Measurements from ENCODE around the gene LDHAL6B.

Gene LDHAL6B

DNA sequence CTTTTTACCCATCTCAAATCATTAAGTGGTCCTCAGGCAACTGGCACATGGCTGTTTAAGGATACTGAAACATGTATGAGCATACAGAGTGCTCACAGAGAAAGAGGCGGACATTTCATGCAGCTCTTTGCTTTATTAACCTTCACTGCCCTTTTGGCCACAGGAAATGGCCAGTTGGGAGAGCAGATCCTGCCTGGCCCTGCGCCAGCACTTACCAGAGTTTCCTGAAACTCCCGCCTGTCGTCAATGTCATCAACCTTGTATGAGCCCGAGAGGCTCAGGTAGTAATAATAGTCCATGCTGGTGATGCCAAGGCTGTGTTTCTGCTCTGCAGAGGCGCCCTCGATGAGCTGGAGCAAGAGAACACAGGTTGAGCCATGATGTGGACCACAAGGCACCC is 17.8 kb downstream of the LDHAL6B start:
- no peak overlapping the region for H3K4me3 ChIP-seq (ENCODE audit: low read depth, low read length)
- no peak for DNase-seq

DNA sequence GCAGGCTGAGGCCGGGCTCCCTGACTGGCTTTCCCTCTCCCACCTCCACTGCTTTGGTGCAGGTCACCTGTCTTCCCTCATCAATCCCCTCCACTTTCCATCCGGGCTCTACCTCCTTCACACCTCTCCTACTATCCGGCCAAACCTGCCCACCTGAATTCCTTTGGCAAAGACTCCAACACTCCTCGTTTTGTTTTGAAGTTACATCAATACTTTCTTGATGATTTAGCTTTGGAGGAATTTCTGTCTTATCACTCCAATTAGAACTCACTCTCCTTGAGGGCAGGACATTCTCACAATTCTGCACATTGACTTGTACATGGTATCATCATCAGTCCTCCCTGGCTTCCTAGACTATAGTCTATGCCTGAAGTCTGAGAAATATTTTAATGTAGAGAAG is 20.4 kb downstream of the LDHAL6B start:
- DNase-seq: no peak
- Histone ChIP-seq H3K4me1 (no peaks in the 10 kb centered on the region), H3K36me3 (no peaks in the 10 kb centered on the region), H3K9me3 (no peaks in the 10 kb centered on the region), H3K4me3 (ENCODE audit: low read depth, low read length) (no peak overlapping the region), H3K27me3 (peaks cover 19% of the 10 kb centered on the region)
- TF ChIP-seq, protein P1, sequence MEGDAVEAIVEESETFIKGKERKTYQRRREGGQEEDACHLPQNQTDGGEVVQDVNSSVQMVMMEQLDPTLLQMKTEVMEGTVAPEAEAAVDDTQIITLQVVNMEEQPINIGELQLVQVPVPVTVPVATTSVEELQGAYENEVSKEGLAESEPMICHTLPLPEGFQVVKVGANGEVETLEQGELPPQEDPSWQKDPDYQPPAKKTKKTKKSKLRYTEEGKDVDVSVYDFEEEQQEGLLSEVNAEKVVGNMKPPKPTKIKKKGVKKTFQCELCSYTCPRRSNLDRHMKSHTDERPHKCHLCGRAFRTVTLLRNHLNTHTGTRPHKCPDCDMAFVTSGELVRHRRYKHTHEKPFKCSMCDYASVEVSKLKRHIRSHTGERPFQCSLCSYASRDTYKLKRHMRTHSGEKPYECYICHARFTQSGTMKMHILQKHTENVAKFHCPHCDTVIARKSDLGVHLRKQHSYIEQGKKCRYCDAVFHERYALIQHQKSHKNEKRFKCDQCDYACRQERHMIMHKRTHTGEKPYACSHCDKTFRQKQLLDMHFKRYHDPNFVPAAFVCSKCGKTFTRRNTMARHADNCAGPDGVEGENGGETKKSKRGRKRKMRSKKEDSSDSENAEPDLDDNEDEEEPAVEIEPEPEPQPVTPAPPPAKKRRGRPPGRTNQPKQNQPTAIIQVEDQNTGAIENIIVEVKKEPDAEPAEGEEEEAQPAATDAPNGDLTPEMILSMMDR (IDR thresholded peaks at IDR 0.05; ENCODE audit: low read depth, low read length): no peak

More for the DNA sequence above, 17.8 kb downstream of the LDHAL6B start:
- H3K36me3 ChIP-seq: no peaks in the 10 kb centered on the region
- no peaks in the 10 kb centered on the region for H3K9me3 ChIP-seq
- H3K27me3 ChIP-seq: peaks cover 18% of the 10 kb centered on the region
- H3K4me1 ChIP-seq: no peaks in the 10 kb centered on the region
- TF ChIP-seq, protein P1 (IDR thresholded peaks at IDR 0.05; ENCODE audit: low read depth, low read length): no peak

DNA sequence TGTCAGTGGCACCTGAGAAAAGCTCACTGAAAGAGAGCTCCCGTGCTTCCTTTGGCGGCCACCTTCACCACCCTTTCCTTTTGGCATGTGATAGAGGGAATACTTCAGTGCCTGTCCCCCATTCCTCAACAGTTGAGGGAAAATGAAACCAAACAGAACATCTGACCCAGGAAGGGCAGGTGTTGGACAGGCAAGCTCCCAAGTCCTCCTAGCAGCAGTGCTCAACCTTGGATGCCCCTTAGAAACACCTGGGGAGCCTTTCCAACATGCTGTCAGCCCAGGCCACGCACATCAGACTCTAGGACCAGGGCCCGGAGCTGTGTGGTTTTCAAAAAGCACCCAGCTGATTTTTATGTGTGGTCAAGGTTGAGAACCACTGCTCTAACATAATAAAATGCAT is 22.4 kb downstream of the LDHAL6B start:
- no peaks in the 10 kb centered on the region for H3K9me3 ChIP-seq
- no peak for DNase-seq
- no peak overlapping the region for H3K4me3 ChIP-seq (ENCODE audit: low read depth, low read length)
- TF ChIP-seq, protein P1 (IDR thresholded peaks at IDR 0.05; ENCODE audit: low read depth, low read length): no peak
- H3K4me1 ChIP-seq: no peaks in the 10 kb centered on the region
- H3K27me3 ChIP-seq: peaks cover 19% of the 10 kb centered on the region
- no peaks in the 10 kb centered on the region for H3K36me3 ChIP-seq

DNA sequence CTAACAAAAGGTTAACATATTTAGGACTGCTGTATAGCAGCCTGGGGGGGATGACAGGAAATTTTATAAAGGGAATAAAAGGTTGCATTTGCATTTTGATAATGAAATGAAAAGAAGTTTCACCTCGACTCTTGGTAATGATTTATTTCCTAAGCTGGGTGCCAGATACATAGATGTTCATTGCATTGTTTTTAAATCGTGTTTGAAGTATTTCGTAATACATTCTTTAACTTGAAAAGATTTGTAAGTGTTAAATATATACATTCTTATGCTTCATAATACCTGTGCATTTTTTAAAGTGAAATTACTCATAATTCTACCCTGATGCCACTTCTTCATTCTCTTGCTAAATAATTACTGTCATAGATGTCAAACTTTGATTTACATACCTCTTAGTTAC is 22.8 kb downstream of the LDHAL6B start:
- no peaks in the 10 kb centered on the region for H3K9me3 ChIP-seq
- DNase-seq: no peak
- H3K27me3 ChIP-seq: peaks cover 19% of the 10 kb centered on the region
- no peaks in the 10 kb centered on the region for H3K4me1 ChIP-seq
- TF ChIP-seq, protein P1 (IDR thresholded peaks at IDR 0.05; ENCODE audit: low read depth, low read length): no peak
- no peaks in the 10 kb centered on the region for H3K36me3 ChIP-seq
- no peak overlapping the region for H3K4me3 ChIP-seq (ENCODE audit: low read depth, low read length)

DNA sequence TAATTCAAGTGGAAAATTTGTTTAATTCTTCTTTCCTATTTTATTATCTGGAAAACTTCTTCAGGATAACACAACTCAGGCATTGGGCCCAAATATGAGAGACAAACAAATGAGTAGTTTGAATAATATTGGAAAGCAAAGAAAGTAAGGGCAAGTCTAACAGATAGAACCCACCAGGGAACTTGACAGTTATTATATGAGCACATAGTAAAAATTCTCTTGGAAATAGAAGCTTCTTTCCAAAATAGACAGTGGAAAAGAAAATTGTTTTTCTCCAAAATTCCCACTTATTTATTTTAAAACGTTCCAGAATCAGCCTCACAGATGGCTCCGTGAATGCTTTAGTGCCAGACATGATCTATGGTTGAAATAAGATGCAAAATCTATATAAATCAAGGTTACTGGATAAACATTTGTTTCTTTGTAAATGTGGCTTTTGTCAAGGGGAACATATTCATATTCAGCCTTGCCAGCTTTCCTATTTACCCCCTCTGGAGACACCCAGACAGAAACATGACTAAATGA is 23.9 kb downstream of the LDHAL6B start:
- H3K4me3 ChIP-seq (ENCODE audit: low read depth, low read length): no peak overlapping the region
- no peaks in the 10 kb centered on the region for H3K9me3 ChIP-seq
- peaks cover 19% of the 10 kb centered on the region for H3K27me3 ChIP-seq
- DNase-seq: no peak
- H3K4me1 ChIP-seq: no peaks in the 10 kb centered on the region
- H3K36me3 ChIP-seq: no peaks in the 10 kb centered on the region
- TF ChIP-seq, protein P1 (IDR thresholded peaks at IDR 0.05; ENCODE audit: low read depth, low read length): no peak

DNA sequence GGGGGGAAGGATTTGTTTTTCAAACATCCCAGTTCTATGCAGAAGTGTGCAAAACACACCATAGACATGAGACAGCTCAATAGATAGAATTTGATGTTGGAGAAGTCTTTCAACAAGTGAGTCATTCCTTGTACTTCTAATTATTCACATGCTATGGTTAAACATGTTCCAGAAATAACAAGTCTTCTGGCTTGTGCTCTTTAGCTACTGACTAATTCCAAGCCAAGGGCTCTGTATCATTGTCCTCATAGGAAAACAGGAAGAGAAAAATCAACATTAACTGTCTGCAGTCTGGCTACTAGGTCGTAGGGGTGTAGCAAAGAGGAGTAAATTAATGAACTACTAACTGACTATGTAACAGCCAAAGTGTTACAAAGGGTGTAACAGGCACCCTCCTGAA is 25.8 kb downstream of the LDHAL6B start:
- Histone ChIP-seq H3K36me3 (no peaks in the 10 kb centered on the region), H3K9me3 (no peaks in the 10 kb centered on the region), H3K27me3 (peaks cover 17% of the 10 kb centered on the region), H3K4me1 (no peaks in the 10 kb centered on the region), H3K4me3 (ENCODE audit: low read depth, low read length) (no peak overlapping the region)
- no peak for DNase-seq
- TF ChIP-seq, protein P1 (IDR thresholded peaks at IDR 0.05; ENCODE audit: low read depth, low read length): no peak

Data from BE2C (cell line).